HG02571 (cell line): ENCODE results near the gene SF3B3.

Experiments
- ATAC-seq: cut with Tn5 transposase; IDR thresholded peaks from one replicate; pipeline ENCODE4 v1.9.1; 2021; ENCODE audit warnings: mild to moderate bottlenecking, moderate library complexity; ENCODE audit not compliant: unreplicated experiment

Gene SF3B3

DNA sequence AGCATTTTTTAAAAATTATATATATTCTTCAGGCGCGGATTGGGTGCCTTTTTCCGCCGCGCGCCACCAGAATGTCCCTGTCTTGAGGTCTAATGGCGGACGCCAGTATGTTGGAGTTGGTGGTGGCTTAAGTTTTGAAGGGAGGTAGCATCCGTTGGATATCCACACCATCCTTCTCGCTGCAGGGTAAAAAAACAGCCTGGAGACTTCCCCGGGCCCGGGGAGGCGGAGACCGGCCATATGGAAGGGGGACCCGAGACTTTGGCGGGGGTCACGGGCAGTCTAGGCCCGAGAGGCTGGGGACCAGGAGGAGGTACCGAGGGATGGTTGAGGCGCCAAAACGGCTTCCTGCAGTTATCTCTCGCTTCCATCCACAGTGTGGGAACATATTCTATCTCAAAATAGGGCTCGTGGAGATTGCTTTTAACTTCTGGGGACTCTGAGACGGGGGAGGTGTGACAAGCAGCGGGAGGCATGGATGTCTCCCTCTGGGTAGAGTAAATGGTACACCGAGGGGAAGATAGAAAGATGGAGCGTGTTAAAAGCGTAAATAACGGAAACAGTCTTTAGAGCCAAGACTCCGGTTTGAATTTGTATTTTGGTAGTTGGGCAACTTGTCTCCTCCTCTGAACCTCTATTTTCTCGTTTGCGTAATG, at the start of gene SF3B3:
Gene SF3B3, plus strand, starts transcription at position 74 of the 656 bp plus-strand sequence. CDS start 2,841 bp downstream, outside the sequence.
- peak; percentile 54 for ATAC-seq

DNA sequence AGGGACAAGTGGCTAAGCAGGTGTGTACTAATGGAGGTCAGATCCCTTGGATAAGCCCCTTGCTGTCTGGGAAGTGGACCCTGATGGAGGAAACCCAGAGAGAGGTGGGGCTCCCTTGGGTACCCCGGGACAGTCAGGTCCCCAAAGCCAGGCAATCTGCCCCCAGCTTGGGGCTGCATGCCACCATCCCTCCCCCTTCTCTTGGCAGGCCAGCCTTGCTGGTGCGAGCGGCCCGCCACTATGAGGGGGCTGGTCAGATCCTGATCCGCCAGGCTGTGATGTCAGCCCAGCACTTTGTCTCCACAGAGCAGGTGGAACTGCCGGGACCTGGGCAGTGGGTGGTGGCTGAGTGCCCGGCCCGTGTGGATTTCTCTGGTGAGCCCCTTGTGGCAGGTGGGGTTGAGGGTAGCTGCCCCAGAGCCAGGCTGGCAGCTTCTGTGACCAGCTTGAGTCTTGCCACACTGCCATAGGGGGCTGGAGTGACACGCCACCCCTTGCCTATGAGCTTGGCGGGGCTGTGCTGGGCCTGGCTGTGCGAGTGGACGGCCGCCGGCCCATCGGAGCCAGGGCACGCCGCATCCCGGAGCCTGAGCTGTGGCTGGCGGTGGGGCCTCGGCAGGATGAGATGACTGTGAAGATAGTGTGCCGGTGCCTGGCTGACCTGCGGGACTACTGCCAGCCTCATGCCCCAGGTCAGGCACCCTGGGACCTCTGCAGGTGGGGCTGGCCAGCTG, 49.1 kb upstream of the SF3B3 start:
- no peak for ATAC-seq

DNA sequence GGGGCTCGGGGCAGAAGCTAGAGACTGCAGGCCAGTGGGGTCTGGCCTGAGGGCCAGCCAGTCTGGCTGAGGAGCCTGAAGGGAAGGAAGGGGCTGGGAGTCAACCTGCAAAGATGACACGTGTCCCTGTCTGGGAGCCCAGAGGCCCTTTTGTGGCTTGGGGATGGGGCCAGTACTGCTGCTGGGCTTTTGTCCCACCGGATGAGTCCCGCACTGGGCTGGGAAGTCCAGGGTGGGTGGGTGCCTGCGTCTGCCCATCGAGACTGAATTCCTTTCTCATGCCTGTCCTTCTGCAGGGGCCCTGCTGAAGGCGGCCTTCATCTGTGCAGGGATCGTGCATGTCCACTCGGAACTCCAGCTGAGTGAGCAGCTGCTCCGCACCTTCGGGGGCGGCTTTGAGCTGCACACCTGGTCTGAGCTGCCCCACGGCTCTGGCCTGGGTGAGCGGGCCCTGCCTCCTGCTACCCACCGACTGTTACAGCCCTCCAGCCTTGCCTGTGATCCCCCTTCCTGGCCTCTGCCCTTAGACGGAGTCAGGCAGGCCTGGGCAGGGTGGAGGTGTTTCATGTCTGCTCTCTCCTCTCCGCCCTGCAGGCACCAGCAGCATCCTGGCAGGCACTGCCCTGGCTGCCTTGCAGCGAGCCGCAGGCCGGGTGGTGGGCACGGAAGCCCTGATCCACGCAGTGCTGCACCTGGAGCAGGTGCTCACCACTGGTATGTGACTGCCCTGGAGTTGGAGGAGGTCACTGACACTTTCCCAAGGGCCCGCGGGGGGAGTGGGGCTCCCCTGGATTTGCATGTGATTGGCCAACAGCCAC, 48.4 kb upstream of the SF3B3 start:
- no peak for ATAC-seq

DNA sequence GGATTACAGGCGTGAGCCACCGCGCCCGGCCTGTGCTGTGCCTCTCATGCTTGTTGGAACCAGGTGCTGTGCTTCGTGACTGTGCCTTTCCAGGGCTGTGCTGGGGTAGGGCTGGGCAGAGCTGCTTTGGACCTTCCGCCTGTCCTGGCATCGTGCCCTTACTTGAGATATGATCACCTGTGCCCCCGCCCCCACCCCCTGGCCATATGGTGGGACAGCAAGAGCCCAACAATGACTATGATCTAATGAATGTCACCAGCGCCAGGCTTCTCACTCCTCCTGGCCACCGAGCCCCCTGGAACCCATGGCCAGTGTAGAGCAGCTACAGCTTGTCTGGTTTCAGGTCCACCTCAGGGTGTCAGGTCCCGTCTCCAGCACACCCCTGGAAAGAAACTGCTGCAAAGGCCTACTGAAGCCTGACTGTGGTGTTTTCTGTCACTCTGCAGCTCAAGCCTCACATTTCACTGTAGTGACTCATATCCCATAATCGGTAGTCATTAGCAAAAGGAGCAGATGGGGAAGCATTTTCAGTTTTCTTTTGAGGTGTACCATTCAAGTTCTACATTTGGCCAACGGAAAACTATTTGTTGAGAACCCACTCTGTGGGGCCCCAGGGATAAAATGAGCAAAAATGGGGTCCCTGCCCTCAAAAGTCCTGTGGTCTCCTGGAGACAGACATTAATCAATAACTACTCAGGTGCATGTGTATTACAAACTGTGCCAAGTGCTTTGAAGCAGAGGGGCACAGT, 47.2 kb upstream of the SF3B3 start:
- peak; percentile 69 for ATAC-seq

DNA sequence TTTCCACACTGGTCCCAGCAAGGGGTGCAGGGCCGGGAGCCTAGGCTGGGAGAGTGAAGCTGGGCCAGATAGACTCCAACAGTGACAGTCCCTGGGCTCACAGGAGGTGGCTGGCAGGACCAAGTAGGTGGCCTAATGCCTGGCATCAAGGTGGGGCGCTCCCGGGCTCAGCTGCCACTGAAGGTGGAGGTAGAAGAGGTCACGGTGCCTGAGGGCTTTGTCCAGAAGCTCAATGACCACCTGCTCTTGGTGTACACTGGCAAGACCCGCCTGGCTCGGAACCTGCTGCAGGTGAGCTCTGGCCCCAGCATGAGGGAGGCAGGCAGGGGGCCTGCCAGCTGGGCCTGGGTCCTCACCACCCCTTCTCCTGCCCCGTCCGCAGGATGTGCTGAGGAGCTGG, 45.4 kb upstream of the SF3B3 start:
- no peak for ATAC-seq

DNA sequence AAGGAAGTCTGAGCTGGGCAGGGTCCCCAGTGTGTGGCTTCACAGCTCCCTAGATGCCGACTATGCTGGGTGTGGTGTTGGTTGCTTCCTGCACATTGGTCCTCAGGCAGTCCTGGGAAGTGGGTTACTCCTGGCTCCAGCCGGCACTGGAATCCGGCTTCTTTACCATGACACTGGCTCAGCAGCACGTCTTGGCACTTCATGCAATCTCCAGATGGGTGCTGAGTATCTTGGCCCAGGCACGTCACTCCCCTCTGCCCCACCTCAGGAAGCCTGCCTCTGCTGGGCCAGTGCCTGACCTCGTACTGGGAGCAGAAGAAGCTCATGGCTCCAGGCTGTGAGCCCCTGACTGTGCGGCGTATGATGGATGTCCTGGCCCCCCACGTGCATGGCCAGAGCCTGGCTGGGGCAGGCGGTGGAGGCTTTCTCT, 44.7 kb upstream of the SF3B3 start:
- ATAC-seq, result no peak

DNA sequence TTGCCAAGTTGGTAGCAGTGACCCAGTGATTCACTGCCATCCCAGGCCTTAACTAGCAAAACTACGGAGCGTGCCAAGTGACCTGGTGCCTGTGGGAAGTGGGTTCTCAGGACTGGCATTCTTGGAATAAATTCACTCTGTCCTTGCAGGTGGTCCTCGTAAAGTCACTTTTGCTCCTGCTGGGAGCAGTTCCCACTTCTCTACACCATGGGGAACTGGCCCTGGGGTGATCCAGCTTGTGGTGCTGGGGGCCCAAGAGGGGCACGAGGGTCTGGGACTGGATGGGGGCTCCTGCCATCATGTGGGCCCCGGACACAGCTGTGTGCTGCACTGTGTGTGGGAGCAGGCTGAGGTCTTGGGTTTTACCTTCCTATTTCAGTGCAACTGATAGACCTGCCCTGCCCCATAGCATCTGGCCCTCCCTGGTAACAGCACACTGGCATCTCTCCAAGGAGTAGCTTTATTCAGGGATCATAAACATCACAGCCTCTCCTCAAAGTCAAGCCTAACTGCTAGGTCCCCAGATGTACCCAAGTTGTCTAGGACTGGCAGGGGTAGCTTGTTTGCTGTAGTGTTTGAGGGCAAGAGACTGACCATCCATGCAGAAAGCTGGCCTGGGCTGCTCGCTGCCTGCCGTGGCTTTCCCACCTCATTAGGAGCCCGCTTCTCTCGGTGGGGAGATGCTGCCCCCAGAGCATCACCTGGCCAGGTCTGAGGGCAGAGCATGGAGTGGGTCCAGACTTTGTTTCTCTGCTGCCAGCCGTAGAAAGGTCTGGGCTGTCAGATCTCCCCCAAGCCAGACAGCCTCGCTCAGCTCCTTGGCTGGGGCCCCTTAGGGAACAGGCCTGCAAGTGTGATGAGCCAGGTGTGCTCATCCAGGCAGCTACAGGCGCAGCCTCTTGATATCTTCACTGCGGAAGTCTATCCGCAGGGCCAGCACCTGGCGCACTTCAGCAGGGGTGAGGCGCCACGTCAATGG, 43.2 kb upstream of the SF3B3 start:
- ATAC-seq, result no peak

DNA sequence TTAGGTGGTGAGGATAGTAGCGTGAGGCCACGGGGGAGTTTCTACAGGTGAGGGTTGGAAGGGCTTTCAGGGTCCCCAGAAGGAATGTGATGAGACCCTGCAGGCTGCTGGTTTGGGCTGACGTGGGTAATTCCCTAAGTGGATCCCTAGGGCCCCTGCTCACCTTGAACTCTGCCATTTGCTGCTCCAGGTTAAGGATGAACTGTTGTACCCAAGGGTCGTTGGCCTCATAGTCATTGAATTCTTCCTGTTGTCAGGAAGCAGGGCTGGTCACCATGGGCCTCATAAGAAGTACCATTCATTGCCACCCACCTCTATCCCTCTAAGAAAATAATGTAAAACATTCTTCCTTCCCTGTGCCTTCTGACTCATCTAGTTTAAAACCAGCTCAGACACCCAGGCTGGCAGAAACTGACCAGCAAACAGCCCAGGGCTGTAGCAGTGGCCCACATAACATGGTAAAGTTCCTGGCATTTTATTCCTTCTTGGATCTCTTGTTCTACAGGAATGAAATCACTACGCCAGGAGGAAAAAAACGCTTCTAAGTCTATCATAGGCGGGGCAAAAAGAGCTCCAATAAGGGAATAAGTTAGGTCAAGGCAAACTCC, 41.6 kb upstream of the SF3B3 start:
- ATAC-seq, result no peak

DNA sequence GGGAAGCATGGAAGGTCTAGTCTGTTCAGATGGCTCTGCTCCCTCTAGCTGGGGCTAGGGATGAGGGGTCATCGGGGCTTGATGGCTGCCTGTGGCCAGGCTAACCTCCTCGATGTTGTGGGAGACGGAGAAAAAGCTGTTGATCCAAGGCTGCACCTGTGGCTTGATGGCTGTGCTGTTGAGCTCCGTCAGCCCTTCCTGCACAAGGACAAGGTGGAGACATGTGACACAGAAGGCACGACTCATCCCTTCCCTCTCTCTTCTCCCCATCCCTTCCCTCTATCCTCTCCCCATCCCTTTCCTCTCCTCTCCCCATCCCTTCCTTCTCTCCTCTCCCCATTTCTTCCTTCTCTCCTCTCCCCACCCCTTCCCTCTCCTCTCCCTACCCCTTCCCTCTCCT, 41.0 kb upstream of the SF3B3 start:
- no peak for ATAC-seq

DNA sequence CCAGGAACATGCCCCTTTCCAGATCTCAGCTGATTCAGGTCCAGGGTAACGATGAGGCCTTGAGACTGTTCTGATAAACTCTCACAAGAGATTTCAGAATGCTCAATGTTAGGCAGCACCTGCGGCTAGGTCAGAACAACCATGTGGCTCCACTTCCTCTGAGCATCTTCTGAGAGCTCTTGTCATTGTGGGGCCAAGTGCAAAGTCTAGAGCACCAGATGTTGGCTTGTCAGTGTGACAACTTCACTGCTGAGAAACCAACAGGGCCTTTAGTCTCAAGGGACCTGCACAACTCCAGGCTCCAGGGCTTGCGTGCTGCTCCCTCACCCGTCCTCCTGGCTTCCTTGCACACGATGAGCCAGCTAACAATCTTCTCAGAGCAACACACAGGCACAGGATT, 40.2 kb upstream of the SF3B3 start:
- peak; percentile 68 for ATAC-seq

DNA sequence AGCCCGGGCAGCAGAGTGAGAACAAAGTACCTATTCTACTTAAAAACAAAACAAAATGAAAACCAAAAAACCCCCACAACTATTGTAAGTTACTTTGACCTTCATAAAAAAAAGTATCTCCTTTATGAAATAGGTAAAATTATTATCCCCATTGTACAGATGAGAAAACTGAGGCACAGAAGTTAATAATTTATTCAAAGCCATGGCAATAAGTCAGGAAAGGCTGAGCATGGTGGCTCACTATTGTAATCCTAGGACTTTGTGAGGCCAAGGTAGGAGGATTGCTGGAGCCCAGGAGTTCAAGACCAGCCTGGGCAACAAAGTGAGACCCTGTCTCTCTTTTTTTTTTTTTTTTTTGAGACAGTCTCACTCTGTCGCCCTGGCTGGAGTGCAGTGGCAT, 38.7 kb upstream of the SF3B3 start:
- no peak for ATAC-seq

DNA sequence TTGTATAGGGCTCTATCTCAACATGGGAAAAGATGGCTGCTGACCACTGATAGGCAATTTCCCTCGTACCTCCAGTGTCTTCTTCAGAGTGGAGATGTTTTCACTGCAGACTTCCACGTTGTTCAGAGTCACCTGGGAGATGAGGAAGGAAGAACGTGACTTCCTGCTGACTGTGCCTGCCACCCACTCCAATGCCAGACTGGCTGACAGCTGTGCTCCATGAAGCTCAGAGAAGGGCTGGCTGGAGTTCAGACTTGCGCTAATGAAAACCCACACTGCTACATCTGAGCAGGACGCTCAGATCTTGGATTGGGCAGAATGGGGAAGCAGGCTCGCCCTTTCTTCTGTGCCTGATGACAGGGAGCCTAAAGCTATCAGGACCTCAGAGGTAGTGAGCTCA, 33.4 kb upstream of the SF3B3 start:
- ATAC-seq, result no peak

DNA sequence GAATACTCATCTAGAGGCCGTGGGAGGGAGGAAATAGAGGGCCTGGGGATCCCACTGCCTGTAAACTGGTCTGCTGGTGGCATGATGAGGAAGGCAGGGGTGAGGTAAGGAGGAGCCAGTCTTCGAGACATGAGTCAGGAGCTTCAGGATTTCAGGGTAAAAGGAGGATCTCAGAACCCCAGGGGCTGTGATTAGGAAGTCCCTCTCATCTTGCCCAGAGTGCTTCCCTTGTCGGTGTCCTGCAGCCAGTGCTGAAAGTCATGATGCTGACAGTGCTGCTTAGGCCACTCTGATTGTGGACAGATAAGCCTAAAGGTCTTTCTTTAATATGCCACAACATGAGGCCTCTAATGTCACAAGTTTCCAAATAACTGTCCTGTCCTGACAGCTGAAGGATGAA, 29.8 kb upstream of the SF3B3 start:
- no peak for ATAC-seq

DNA sequence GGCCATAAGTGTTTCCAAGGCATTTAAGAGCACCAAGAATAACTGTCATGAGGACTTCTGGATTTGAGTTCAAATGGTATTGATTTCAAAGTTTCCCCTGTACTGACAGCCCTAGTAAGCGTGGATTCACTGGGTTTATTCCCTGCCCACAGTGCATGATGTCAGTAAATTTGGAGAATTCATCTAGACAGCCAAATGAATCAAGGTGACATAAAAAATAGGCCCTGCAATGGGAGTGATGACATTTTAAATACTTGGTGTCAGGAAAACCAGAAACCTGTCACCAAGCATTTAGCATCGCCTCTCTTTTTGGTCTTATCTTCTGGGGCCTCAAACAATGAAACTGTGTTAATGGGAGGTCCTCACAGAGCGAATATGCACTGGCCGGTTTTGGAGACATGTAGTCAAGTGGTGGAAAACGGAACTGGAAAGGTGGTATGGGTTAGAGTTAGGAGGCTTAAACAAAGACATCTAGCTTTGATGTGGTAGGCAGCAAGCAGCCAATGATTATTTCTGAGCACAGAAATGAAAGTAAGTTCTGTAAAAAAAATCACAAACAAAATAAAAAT, 29.3 kb upstream of the SF3B3 start:
- no peak for ATAC-seq

DNA sequence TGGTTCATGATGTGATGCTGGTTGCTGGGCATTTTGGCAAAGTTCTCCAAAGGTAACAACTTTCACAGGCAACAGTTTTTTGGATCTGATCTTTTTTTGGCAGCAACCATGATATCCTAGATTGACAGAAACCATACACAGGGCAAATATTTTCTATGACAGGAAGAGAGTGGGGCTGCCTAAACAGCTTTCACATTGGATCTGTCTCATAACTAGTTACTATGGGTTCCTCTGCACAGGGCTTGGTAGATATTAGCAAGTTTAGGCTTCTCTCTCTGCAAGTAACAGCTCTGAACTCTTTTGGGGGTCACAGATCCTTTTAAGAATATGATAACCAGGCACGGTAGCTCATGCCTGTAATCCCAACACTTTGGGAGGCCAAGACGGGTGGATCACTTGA, 28.8 kb upstream of the SF3B3 start:
- no peak for ATAC-seq

DNA sequence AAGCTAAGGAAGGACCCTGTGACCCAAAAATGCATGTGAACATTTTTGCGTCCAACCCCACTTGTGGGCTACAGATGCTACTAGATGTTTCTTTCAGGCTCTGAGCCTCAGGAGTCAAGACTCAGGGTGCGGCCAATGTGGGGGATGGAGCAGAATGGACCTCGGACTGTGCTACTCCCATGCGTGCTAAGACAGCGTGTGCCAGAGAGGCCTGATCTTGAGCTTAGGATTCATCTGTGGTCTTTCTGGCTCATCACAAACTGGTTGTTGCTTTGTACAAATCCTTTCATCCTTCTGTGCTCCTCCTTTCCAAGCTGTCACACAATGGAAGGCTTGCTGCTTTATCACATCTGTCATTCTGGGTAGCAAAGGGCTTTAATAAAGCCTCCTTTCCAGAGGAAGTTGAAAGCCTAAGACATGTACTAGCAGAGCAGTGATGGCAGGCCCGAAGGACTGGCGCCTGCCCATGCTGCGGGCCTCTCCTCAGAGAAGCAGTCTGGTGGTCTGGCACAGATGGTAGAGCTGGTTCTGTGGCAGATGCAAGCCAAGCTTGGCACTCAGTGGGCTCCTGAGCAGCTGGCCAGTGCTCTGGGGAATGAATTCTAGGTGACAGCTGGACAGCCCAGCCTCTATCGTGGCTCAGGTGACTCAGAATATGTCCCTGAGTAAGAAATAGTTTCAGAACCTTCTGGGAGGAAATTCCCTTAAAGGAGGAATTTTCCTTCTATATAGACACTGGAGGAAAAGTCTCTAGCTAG, 28.0 kb upstream of the SF3B3 start:
- ATAC-seq, result no peak

DNA sequence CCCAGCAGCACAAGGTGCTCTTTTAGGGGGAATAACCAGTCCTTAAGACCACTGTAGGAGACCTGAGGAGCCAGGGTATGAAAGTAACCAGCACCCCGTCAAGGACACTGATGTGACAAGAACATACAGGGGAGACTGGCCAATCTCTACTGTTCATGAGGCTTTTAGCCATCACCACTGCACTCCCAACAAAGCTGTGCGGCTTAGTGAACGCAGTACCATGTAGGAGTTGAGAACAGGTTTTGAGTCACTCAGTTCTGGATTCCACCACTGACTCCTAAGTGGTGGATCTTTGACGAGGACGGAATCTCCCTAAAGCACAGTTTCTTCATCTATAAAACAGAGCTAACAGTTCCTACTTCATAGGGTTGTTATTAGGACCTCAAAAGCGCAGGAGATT, 27.1 kb upstream of the SF3B3 start:
- ATAC-seq, result no peak

DNA sequence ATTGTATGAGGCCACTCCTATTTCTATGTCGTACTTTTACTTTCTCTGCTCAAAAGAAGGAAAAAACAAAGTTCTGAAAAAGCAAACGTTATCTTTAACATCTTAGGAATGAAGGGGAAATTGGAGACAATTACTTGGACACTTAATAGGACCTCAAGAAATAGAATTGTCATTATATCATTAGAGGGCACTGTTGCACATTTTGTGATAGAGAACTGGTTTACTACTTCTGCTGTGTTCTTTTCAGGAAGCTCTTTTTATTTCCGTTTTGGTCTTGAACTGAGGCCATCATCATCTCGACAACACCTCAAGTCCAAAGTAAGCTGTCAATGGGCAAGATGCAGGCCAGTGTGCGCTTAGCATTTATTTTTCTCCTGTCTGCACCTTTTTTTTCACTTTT, 14.9 kb upstream of the SF3B3 start:
- no peak for ATAC-seq
